Tibial nerve (tissue), 4 donors: ENCODE data around the gene KCNMA1. TPM values are rescaled to one million over a fixed set of nuclear protein-coding genes. Genes with fewer than 3 reads are reported as not detected.

ENCODE experiments used
- DNase-seq, 2 donors: peaks; one replicate each; pipeline ENCODE4 v3.0.0-alpha.2; 2019; ENCODE audit warnings: low spot score in 2 of 2
- H3K27ac ChIP-seq, 4 donors: fragments of 200-600 bp; sonication (generic) in 3 of 4; one replicate each; pipeline ENCODE4 v1.5.1; 2017 to 2019; ENCODE audit warnings: mild to moderate bottlenecking in 1 of 4
- H3K27me3 ChIP-seq, 2 donors: fragments of 200-600 bp; sonication (generic) in 1 of 2; one replicate each; pipeline versions ENCODE4 v1.5.1 to v1.6.0; 2017 to 2019
- H3K36me3 ChIP-seq, 3 donors: fragments of 200-600 bp; sonication (generic); one replicate each; pipeline ENCODE4 v1.5.1; 2018 to 2019
- H3K4me1 ChIP-seq, 4 donors: fragments of 200-600 bp; sonication (generic) in 3 of 4; one replicate each; pipeline ENCODE4 v1.5.1; 2017 to 2019
- H3K4me3 ChIP-seq, 4 donors: fragments of 200-600 bp; sonication (generic) in 3 of 4; one replicate each; pipeline ENCODE4 v1.5.1; 2017 to 2019; ENCODE audit warnings: mild to moderate bottlenecking in 1 of 4, moderate library complexity in 1 of 4
- H3K9me3 ChIP-seq, 4 donors: fragments of 200-600 bp; sonication (generic) in 3 of 4; one replicate each; pipeline ENCODE4 v1.5.1; 2017 to 2019
- EP300 ChIP-seq, 2 donors: sonication (generic); formaldehyde crosslinking; IDR thresholded peaks; one replicate each; pipeline ENCODE4 v1.6.1; 2017; ENCODE audit warnings: antibody characterized with exemption in 2 of 2, mild to moderate bottlenecking in 1 of 2
- POLR2A ChIP-seq, 2 donors: fragments of 450-650 bp; IDR thresholded peaks; one replicate each; pipeline ENCODE4 v1.6.1; 2017; ENCODE audit warnings: antibody characterized with exemption in 2 of 2, mild to moderate bottlenecking in 2 of 2, moderate library complexity in 2 of 2
- WGBS, 2 donors: methylation state at CpG; one replicate each; pipeline ENCODE4 v1.1.5; 2018; 5-methylcytosine and 5-hydroxymethylcytosine counted together
- total RNA-seq, 4 donors: library from RNA; depleted of rRNA; stranded (reverse); fragments of >200 nt; gene quantifications; one replicate each; pipeline ENCODE4 v1.1.0, GENCODE V29; 2016
- TF ChIP-seq, protein P1 (sequence below), 5 experiments: fragments of 200-600 bp in 3 of 5; fragments of 450-650 bp in 2 of 5; sonication (generic) in 3 of 5; IDR thresholded peaks; one replicate each; pipeline ENCODE4 v1.5.1; 2016 to 2019; ENCODE audit warnings: antibody characterized with exemption in 5 of 5, mild to moderate bottlenecking in 3 of 5, moderate library complexity in 2 of 5

Gene KCNMA1
- total RNA-seq, 4 donors from 2014 or later: 10.2 to 19.9 (median 13.7) TPM

DNA sequence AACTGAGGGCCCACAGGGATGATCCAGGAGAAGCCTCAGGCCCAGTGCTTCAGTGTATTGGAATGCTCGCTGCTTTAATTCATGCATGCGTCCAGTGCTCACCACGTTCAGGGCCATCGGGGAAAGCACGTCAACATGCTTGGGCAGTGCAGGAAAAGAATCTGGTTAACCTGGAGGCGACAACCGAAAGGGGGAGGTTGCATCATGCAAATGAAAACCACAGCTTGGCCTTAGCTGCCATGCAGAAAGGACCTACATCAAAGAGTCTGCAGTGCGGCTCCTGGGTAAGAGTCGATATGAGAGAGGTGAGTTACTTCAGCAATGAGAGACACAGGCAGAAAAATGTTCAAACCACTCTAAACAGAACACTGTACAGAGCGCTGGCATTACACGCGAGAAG is 440.1 kb downstream of the KCNMA1 start:
- no peak for DNase-seq
- Histone ChIP-seq H3K9me3 (no peaks in the 10 kb centered on the region), H3K27me3 (no peaks in the 10 kb centered on the region), H3K4me3 (no peak overlapping the region), H3K4me1 (no peaks in the 10 kb centered on the region), H3K27ac (no peak overlapping the region), H3K36me3 (no peaks in the 10 kb centered on the region)
- TF ChIP-seq, protein P1, sequence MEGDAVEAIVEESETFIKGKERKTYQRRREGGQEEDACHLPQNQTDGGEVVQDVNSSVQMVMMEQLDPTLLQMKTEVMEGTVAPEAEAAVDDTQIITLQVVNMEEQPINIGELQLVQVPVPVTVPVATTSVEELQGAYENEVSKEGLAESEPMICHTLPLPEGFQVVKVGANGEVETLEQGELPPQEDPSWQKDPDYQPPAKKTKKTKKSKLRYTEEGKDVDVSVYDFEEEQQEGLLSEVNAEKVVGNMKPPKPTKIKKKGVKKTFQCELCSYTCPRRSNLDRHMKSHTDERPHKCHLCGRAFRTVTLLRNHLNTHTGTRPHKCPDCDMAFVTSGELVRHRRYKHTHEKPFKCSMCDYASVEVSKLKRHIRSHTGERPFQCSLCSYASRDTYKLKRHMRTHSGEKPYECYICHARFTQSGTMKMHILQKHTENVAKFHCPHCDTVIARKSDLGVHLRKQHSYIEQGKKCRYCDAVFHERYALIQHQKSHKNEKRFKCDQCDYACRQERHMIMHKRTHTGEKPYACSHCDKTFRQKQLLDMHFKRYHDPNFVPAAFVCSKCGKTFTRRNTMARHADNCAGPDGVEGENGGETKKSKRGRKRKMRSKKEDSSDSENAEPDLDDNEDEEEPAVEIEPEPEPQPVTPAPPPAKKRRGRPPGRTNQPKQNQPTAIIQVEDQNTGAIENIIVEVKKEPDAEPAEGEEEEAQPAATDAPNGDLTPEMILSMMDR (IDR thresholded peaks at IDR 0.05): no peak
- TF ChIP-seq POLR2A (IDR thresholded peaks at IDR 0.05) (no peak), EP300 (IDR thresholded peaks at IDR 0.05) (no peak)
- WGBS, 2 donors: 87 to 92% methylated on average over 12 of the region's 12 CpGs

DNA sequence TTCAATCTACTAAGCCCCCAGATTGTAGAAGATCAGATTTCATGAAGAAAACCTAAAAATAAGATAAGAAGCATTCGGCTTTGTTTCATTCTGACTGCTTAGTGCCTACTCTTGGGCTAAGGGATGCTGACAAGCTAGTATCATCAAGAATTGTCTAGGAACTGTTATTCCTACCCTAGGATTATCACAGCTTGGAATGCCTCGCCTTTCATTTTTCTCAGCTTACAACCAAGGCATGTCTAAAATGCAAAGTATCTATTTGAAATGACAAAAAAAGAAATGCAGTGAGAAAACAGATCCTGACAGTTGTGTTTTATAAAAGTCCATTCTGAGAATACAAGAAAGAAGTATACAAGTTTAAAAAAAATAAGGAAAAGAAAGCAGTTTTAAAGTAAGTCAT is 441.0 kb downstream of the KCNMA1 start:
- TF ChIP-seq EP300 (IDR thresholded peaks at IDR 0.05): no peak
- TF ChIP-seq, protein P1 (IDR thresholded peaks at IDR 0.05): no peak
- no peak for TF ChIP-seq POLR2A (IDR thresholded peaks at IDR 0.05)
- no peaks in the 10 kb centered on the region for H3K36me3 ChIP-seq
- 81 to 85% methylated on average over 2 of the region's 2 CpGs for WGBS, 2 donors
- H3K9me3 ChIP-seq: no peaks in the 10 kb centered on the region
- no peak overlapping the region for H3K4me3 ChIP-seq
- H3K27ac ChIP-seq: no peak overlapping the region
- H3K4me1 ChIP-seq: no peaks in the 10 kb centered on the region
- no peak for DNase-seq
- no peaks in the 10 kb centered on the region for H3K27me3 ChIP-seq

DNA sequence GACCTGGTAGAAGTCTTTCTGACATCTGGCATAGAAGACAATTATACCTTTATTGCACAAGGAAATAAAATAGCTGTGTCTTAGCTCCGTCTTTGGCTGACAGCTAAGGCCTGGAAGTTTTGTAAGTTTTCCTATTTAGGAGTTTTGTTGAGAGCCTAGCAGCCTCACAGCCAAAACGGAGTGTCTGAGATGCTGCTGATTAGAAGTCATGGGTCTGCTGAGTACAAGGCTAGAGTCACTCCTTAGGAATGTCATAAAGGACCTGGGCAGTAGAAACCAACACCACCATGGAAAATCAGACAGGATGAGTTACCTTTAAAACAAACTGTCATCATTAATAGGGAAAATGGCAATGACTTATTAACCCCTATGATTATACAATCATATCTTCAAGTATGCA is 442.5 kb downstream of the KCNMA1 start:
- H3K36me3 ChIP-seq: no peaks in the 10 kb centered on the region
- no peak overlapping the region for H3K4me3 ChIP-seq
- H3K4me1 ChIP-seq: no peaks in the 10 kb centered on the region
- H3K27me3 ChIP-seq: no peaks in the 10 kb centered on the region
- DNase-seq: no peak
- no peaks in the 10 kb centered on the region for H3K9me3 ChIP-seq
- 47 to 66% methylated on average over 2 of the region's 2 CpGs for WGBS, 2 donors
- no peak overlapping the region for H3K27ac ChIP-seq
- TF ChIP-seq EP300 (IDR thresholded peaks at IDR 0.05) (no peak), POLR2A (IDR thresholded peaks at IDR 0.05) (no peak)
- TF ChIP-seq, protein P1 (IDR thresholded peaks at IDR 0.05): no peak

GRCh38 chr10:77193001-77193400 is 444.6 kb downstream of the KCNMA1 start:
- Histone ChIP-seq H3K9me3 (no peaks in the 10 kb centered on the region), H3K36me3 (no peaks in the 10 kb centered on the region), H3K4me3 (no peak overlapping the region), H3K27me3 (no peaks in the 10 kb centered on the region), H3K27ac (no peak overlapping the region), H3K4me1 (no peaks in the 10 kb centered on the region)
- no peak for DNase-seq
- TF ChIP-seq POLR2A (IDR thresholded peaks at IDR 0.05): no peak
- TF ChIP-seq EP300 (IDR thresholded peaks at IDR 0.05): no peak
- WGBS, 2 donors: 71 to 75% methylated on average over 2 of the region's 2 CpGs

DNA sequence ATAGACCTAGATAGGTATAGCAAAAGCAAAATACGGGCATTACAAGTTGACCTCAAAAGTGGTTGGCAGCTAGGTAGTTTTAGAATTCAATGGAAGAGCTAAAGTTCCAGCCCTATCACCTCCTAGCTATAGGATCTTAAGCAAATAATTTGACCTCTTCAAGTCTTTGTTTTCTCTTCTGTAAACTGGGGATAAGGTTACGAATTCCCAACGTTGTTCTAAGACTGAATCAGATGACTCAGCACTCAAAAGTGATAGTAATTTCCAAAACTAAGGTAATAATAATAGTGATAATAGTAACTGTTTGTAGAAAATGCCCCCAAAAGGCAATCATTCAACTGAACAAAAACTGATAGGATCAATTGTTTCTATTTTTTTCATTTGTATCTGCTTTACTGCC is 445.2 kb downstream of the KCNMA1 start:
- H3K36me3 ChIP-seq: no peaks in the 10 kb centered on the region
- no peak overlapping the region for H3K27ac ChIP-seq
- 65 to 68% methylated on average over 3 of the region's 3 CpGs for WGBS, 2 donors
- no peak overlapping the region for H3K4me3 ChIP-seq
- H3K27me3 ChIP-seq: no peaks in the 10 kb centered on the region
- no peak for TF ChIP-seq EP300 (IDR thresholded peaks at IDR 0.05)
- TF ChIP-seq, protein P1 (IDR thresholded peaks at IDR 0.05): no peak
- no peak for TF ChIP-seq POLR2A (IDR thresholded peaks at IDR 0.05)
- no peaks in the 10 kb centered on the region for H3K4me1 ChIP-seq
- DNase-seq: no peak
- H3K9me3 ChIP-seq: no peaks in the 10 kb centered on the region
